ENCODE results near the gene TAC4.
"Not testable (repeated sequence)": the region's sequence is repeated elsewhere in the genome, so short reads cannot be mapped to it uniquely, and the experiment has no call there.

Gene TAC4

GRCh38 chr17:49842371-49842770 lies 5.5 kb downstream of the TAC4 start:
- no peak for DNase-seq

GRCh38 chr17:49841548-49841947 lies 6.3 kb downstream of the TAC4 start:
- no peak for DNase-seq

GRCh38 chr17:49839455-49839854 lies 8.4 kb downstream of the TAC4 start:
- DNase-seq: no peak

GRCh38 chr17:49836111-49837030 lies 11.5 kb downstream of the TAC4 start:
- DNase-seq: no peak

- DNase-seq: no peak
Measured at GRCh38 chr17:49835472-49835871, 12.4 kb downstream of the TAC4 start.

GRCh38 chr17:49834118-49834743 lies 13.6 kb downstream of the TAC4 start:
- no peak for DNase-seq

- DNase-seq: no peak
Measured at GRCh38 chr17:49832840-49833599, 14.8 kb downstream of the TAC4 start.

- DNase-seq: no peak
Measured at GRCh38 chr17:49830605-49831004, 17.3 kb downstream of the TAC4 start.

- no peak for DNase-seq
Measured at GRCh38 chr17:49829026-49829425, 18.8 kb downstream of the TAC4 start.

GRCh38 chr17:49828325-49828724 lies 19.5 kb downstream of the TAC4 start:
- DNase-seq: not testable (repeated sequence)

GRCh38 chr17:49825645-49826044 lies 22.2 kb downstream of the TAC4 start:
- DNase-seq: no peak

GRCh38 chr17:49823614-49824013 lies 24.3 kb downstream of the TAC4 start:
- DNase-seq: no peak

- no peak for DNase-seq
Measured at GRCh38 chr17:49822829-49823228, 25.0 kb downstream of the TAC4 start.

- no peak for DNase-seq
Measured at GRCh38 chr17:49821916-49822315, 26.0 kb downstream of the TAC4 start.

GRCh38 chr17:49821466-49821865 lies 26.4 kb downstream of the TAC4 start:
- no peak for DNase-seq

- no peak for DNase-seq
Measured at GRCh38 chr17:49820773-49821172, 27.1 kb downstream of the TAC4 start.

- no peak for DNase-seq
Measured at GRCh38 chr17:49819651-49820050, 28.2 kb downstream of the TAC4 start.

GRCh38 chr17:49819138-49819537 lies 28.7 kb downstream of the TAC4 start:
- DNase-seq: no peak

- peak; percentile 22 to 34 for DNase-seq
Measured at GRCh38 chr17:49817993-49818392, 29.9 kb downstream of the TAC4 start.

- DNase-seq: no peak
Measured at GRCh38 chr17:49815761-49816281, 32.0 kb downstream of the TAC4 start.

GRCh38 chr17:49814781-49815529 lies 32.9 kb downstream of the TAC4 start:
- no peak for DNase-seq

- DNase-seq: no peak
Measured at GRCh38 chr17:49809056-49809455, 38.8 kb downstream of the TAC4 start.

- DNase-seq: no peak
Measured at GRCh38 chr17:49798738-49799137, 49.1 kb downstream of the TAC4 start.
